GM12892 (cell line): ENCODE data around the gene CHST9.
"Not testable (repeated sequence)": the region's sequence is repeated elsewhere in the genome, so short reads cannot be mapped to it uniquely, and the experiment has no call there.

Experiments
- POLR2A ChIP-seq: IDR thresholded peaks from 2 replicates; pipeline ENCODE4 v1.6.1; 2011; ENCODE audit warnings: low read depth, low read length, control low read depth
- POLR2AphosphoS5 ChIP-seq: IDR thresholded peaks from 2 replicates; pipeline ENCODE4 v1.6.1; 2011; ENCODE audit warnings: low read depth, low read length, control low read depth
- TAF1 ChIP-seq: IDR thresholded peaks from 2 replicates; pipeline ENCODE4 v1.6.1; 2011; ENCODE audit warnings: low read depth, mild to moderate bottlenecking, control low read depth, low read length, borderline replicate concordance

GRCh38 chr18:26972549-26972948 lies 212.6 kb downstream of the CHST9 start:
- TF ChIP-seq POLR2A, POLR2AphosphoS5, TAF1: not testable (repeated sequence)
